SU-DHL-6 (cell line): ENCODE measurements around the gene RFK.

ENCODE experiments used
- H2AFZ ChIP-seq: fragments of 200-600 bp; sonication (generic); 2 replicates; pipeline ENCODE4 v1.6.1; 2014; ENCODE audit warnings: low read depth, mild to moderate bottlenecking, moderate library complexity, mixed read lengths, antibody characterized with exemption, low read length; ENCODE audit not compliant: severe bottlenecking
- H3F3A ChIP-seq: fragments of 200-600 bp; shearing (Covaris generic); 2 replicates; pipeline ENCODE4 v1.6.0; 2016; ENCODE audit warnings: antibody characterized with exemption, mild to moderate bottlenecking; ENCODE audit not compliant: insufficient read depth
- H3K27ac ChIP-seq: fragments of 200-600 bp; sonication (generic); 2 replicates; pipeline ENCODE4 v1.5.1; 2016; ENCODE audit warnings: low read depth, mild to moderate bottlenecking, low read length, moderate library complexity, mixed read lengths
- H3K27me3 ChIP-seq: fragments of 200-600 bp; sonication (generic), shearing (Covaris generic); 2 replicates; pipeline ENCODE4 v1.6.0; 2014; ENCODE audit warnings: mild to moderate bottlenecking, low read length
- H3K36me3 ChIP-seq: fragments of 200-600 bp; sonication (generic); 2 replicates; pipeline ENCODE4 v1.6.1; 2014; ENCODE audit warnings: mild to moderate bottlenecking, low read length, mixed read lengths
- H3K4me2 ChIP-seq: fragments of 300-600, 200-600 bp; shearing (Covaris generic), sonication (generic); 2 replicates; pipeline ENCODE4 v1.6.0; 2014; ENCODE audit warnings: low read length, low read depth, mild to moderate bottlenecking; ENCODE audit not compliant: poor library complexity, severe bottlenecking
- H3K4me3 ChIP-seq: fragments of 200-600 bp; sonication (generic); 2 replicates; pipeline ENCODE4 v1.5.1; 2014; ENCODE audit warnings: antibody characterized with exemption, low read length, mild to moderate bottlenecking, mixed read lengths; ENCODE audit not compliant: insufficient read depth, poor library complexity, severe bottlenecking
- H3K79me2 ChIP-seq: fragments of 200-600 bp; sonication (generic); 2 replicates; pipeline ENCODE4 v1.6.1; 2014; ENCODE audit warnings: mild to moderate bottlenecking, low read length, moderate library complexity; ENCODE audit not compliant: insufficient read depth
- H3K9ac ChIP-seq: fragments of 200-600 bp; sonication (generic); 2 replicates; pipeline ENCODE4 v1.7.0; 2014; ENCODE audit warnings: mild to moderate bottlenecking, low read length
- H3K9me2 ChIP-seq: fragments of 200-600 bp; sonication (generic); replicated peaks from 2 replicates; pipeline ENCODE4 v1.6.1; 2014; ENCODE audit warnings: low read length; ENCODE audit not compliant: insufficient read depth
- H3K9me3 ChIP-seq: fragments of 200-600 bp; sonication (generic); 2 replicates; pipeline ENCODE4 v1.6.1; 2014; ENCODE audit warnings: low read length, mixed read lengths; ENCODE audit not compliant: insufficient read depth
- H4K20me1 ChIP-seq: fragments of 200-600 bp; sonication (generic); 2 replicates; pipeline ENCODE4 v1.6.1; 2014; ENCODE audit warnings: low read depth, mild to moderate bottlenecking, antibody characterized with exemption, low read length, moderate library complexity, mixed read lengths
- EZH2phosphoT487 ChIP-seq: fragments of 200-600 bp; sonication (generic), shearing (Covaris generic); conservative IDR thresholded peaks from 2 replicates; pipeline ENCODE4 v1.6.1; 2018; ENCODE audit warnings: mild to moderate bottlenecking, antibody characterized with exemption, low read length, moderate library complexity, mixed read lengths
- TF ChIP-seq, protein P1 (sequence below): fragments of 200-600 bp; sonication (generic); IDR thresholded peaks from one replicate; pipeline ENCODE4 v1.5.1; 2017; ENCODE audit warnings: antibody characterized with exemption, mild to moderate bottlenecking, low read length, moderate library complexity; ENCODE audit not compliant: insufficient read depth, poor library complexity, severe bottlenecking

The RFK gene

DNA sequence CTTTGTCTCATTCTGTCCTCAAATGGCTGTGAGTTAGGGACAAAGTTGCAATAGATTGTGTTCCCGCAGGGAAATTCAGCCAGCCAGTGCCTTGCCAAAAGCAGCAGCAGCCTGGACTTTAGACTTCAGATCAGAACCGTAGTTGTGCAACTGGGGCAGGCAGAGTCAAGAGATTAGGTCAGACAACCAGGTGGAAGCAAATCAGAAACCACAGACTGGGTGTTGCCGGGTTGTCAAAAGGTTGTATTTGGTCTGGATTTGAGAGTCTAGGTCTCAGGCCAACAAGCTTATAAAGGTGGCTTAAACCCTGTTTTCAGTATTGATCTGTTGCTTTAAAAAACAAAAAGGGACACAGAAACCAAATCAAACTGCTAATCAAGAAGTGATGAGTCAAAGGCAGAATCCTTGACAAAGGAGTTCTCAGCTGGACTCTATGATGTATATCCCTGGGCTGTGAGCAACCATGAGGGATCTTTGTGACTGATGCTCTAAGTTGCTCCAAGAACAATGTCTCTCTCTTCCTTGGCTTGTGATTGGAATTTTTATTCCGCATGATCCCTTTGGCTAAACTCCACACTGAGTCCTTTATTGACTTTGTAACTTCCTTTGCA, 20.9 kb downstream of the RFK start:
- Histone ChIP-seq H4K20me1 (no peaks in the 10 kb centered on the region), H3K9me2 (no peaks in the 10 kb centered on the region), H3K36me3 (no peaks in the 10 kb centered on the region), H3K27ac (no peak overlapping the region), H3K4me2 (no peak overlapping the region), H3K9me3 (no peaks in the 10 kb centered on the region), H3K4me3 (no peak overlapping the region), H3K79me2 (no peaks in the 10 kb centered on the region), H2AFZ (no peak overlapping the region), H3K9ac (no peak overlapping the region), H3K27me3 (no peaks in the 10 kb centered on the region), H3F3A (no peaks in the 10 kb centered on the region)
- TF ChIP-seq, protein P1, sequence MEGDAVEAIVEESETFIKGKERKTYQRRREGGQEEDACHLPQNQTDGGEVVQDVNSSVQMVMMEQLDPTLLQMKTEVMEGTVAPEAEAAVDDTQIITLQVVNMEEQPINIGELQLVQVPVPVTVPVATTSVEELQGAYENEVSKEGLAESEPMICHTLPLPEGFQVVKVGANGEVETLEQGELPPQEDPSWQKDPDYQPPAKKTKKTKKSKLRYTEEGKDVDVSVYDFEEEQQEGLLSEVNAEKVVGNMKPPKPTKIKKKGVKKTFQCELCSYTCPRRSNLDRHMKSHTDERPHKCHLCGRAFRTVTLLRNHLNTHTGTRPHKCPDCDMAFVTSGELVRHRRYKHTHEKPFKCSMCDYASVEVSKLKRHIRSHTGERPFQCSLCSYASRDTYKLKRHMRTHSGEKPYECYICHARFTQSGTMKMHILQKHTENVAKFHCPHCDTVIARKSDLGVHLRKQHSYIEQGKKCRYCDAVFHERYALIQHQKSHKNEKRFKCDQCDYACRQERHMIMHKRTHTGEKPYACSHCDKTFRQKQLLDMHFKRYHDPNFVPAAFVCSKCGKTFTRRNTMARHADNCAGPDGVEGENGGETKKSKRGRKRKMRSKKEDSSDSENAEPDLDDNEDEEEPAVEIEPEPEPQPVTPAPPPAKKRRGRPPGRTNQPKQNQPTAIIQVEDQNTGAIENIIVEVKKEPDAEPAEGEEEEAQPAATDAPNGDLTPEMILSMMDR, result no peak
- TF ChIP-seq EZH2phosphoT487, result no peak

DNA sequence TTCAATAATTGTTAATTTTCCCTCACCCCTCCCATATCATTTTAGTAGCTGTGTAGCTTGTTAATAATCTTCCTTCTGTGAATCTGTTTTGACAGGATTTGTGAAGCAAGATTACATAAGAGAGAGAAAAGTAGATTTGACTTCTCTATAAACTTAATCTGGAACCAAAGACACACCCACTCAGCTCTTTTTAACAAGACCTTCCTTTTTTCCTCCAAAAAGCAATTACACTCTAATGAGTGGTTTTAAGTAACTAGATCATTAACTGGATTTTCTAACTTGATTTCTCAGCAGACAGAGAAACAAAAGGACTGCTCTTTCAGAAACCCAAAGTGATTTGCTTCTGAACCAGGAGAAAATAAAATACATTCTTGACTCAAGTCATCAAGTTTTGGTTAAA, 21.9 kb downstream of the RFK start:
- Histone ChIP-seq H3K27me3 (no peaks in the 10 kb centered on the region), H3K4me3 (no peak overlapping the region), H3K9me3 (no peaks in the 10 kb centered on the region), H3K9ac (no peak overlapping the region), H4K20me1 (no peaks in the 10 kb centered on the region), H3K4me2 (no peak overlapping the region), H2AFZ (no peak overlapping the region), H3K9me2 (no peaks in the 10 kb centered on the region), H3K27ac (no peak overlapping the region), H3F3A (no peaks in the 10 kb centered on the region), H3K79me2 (no peaks in the 10 kb centered on the region), H3K36me3 (no peaks in the 10 kb centered on the region)
- TF ChIP-seq, protein P1, result no peak
- TF ChIP-seq EZH2phosphoT487, result no peak

DNA sequence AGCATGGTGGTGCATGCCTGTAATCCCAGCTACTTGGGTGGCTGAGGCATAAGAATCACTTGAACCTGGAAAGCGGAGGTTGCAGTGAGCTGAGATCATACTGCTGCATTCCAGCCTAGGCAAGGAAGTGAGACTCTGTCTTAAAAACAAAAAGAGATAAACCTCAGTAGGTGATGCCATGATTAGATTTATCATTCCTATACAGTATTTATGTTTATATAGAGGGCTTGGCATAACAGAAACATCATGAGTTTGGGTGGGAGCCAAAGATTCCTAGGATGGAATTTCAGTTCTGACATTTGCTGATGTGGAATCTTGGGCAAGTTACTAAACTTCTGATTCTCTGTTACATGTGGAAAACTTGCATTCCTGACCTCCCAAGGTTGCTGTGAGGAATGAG, 22.3 kb downstream of the RFK start:
- Histone ChIP-seq H3K27me3 (no peaks in the 10 kb centered on the region), H3K27ac (no peak overlapping the region), H3K36me3 (no peaks in the 10 kb centered on the region), H4K20me1 (no peaks in the 10 kb centered on the region), H3F3A (no peaks in the 10 kb centered on the region), H3K9me2 (no peaks in the 10 kb centered on the region), H3K79me2 (no peaks in the 10 kb centered on the region), H3K4me2 (no peak overlapping the region), H3K4me3 (no peak overlapping the region), H2AFZ (no peak overlapping the region), H3K9me3 (no peaks in the 10 kb centered on the region), H3K9ac (no peak overlapping the region)
- TF ChIP-seq, protein P1, result no peak
- no peak for TF ChIP-seq EZH2phosphoT487
